SK-N-SH (cell line): ENCODE results near the gene GSTA4. TPM values are rescaled to one million over a fixed set of nuclear protein-coding genes. Genes with fewer than 3 reads are reported as not detected.

Experiments
- CTCF ChIA-PET: fragments of 300-600, 350-600 bp; formaldehyde crosslinking; extraction: SDS; loops from one replicate; lab custom pipeline; 2021; lab: Yijun Ruan, JAX
- POLR2A ChIA-PET: fragments of 350-600 bp; sonication (Branson Sonifier 250); formaldehyde crosslinking; extraction: SDS; loops from one replicate; lab custom pipeline; 2020; ENCODE audit warnings: antibody characterized with exemption, inconsistent platforms; lab: Yijun Ruan, JAX
- DNase-seq: peaks from one replicate; pipeline ENCODE4 v3.0.0; 2012
- H2AFZ ChIP-seq: fragments of 200-600 bp; sonication (generic); 2 replicates; pipeline ENCODE4 v1.8.1; 2016; ENCODE audit warnings: antibody characterized with exemption, mild to moderate bottlenecking, low read depth
- H3F3A ChIP-seq: fragments of 200-600 bp; sonication (generic); replicated peaks from 2 replicates; pipeline ENCODE3; 2016; ENCODE audit warnings: antibody characterized with exemption, mild to moderate bottlenecking; ENCODE audit not compliant: insufficient read depth
- H3K27ac ChIP-seq, 2 experiments: fragments of 200-500 bp in 1 of 2; fragments of 200-600 bp in 1 of 2; sonication (Bioruptor generic) in 1 of 2; sonication (generic), shearing (Covaris generic) in 1 of 2; 2 replicates each; pipeline versions ENCODE4 v1.5.1 to v1.6.1; 2014 to 2016; ENCODE audit warnings: low read depth in 2 of 2, inconsistent platforms in 1 of 2, low read length in 1 of 2, mild to moderate bottlenecking in 1 of 2, mixed read lengths in 1 of 2
- H3K27me3 ChIP-seq: fragments of 200-600 bp; sonication (generic), shearing (Covaris generic); 2 replicates; pipeline ENCODE4 v1.6.1; 2016; ENCODE audit warnings: mixed run types; ENCODE audit not compliant: insufficient read depth
- H3K36me3 ChIP-seq, 2 experiments: fragments of 200-500 bp in 1 of 2; fragments of 200-600 bp in 1 of 2; sonication (Bioruptor generic) in 1 of 2; sonication (generic) in 1 of 2; replicated peaks in 1 of 2; 2 replicates each; pipeline versions ENCODE3 to v1.5.1; 2014 to 2016; ENCODE audit warnings: low read length in 1 of 2, mild to moderate bottlenecking in 1 of 2; ENCODE audit not compliant: insufficient read depth in 2 of 2, control insufficient read depth in 1 of 2
- H3K4me1 ChIP-seq, 2 experiments: fragments of 200-500 bp in 1 of 2; fragments of 200-600 bp in 1 of 2; sonication (Bioruptor generic) in 1 of 2; sonication (generic), shearing (Covaris generic) in 1 of 2; 2 replicates each; pipeline versions ENCODE4 v1.5.1 to v1.6.1; 2014 to 2016; ENCODE audit warnings: low read depth in 1 of 2, low read length in 1 of 2, mixed run types in 1 of 2; ENCODE audit not compliant: insufficient read depth in 2 of 2, control insufficient read depth in 1 of 2
- H3K4me2 ChIP-seq: fragments of 200-600 bp; sonication (generic), shearing (Covaris generic); 2 replicates; pipeline ENCODE4 v1.6.1; 2017; ENCODE audit warnings: mixed run types
- H3K4me3 ChIP-seq, 2 experiments: fragments of 200-500 bp in 1 of 2; fragments of 200-600 bp in 1 of 2; sonication (Bioruptor generic) in 1 of 2; sonication (generic), shearing (Covaris generic) in 1 of 2; 2 replicates each; pipeline versions ENCODE4 v1.5.1 to v1.8.1; 2014 to 2016; ENCODE audit warnings: low read depth in 2 of 2, inconsistent platforms in 1 of 2, low read length in 1 of 2, mild to moderate bottlenecking in 1 of 2, mixed read lengths in 1 of 2, moderate library complexity in 1 of 2
- H3K79me2 ChIP-seq: fragments of 200-600 bp; sonication (generic); 2 replicates; pipeline ENCODE4 v1.8.1; 2017; ENCODE audit warnings: mild to moderate bottlenecking; ENCODE audit not compliant: insufficient read depth
- H3K9ac ChIP-seq: fragments of 200-600 bp; sonication (generic); 2 replicates; pipeline ENCODE4 v1.6.1; 2017; ENCODE audit warnings: mixed run types
- H3K9me2 ChIP-seq: fragments of 200-600 bp; sonication (generic); 2 replicates; pipeline ENCODE4 v1.6.1; 2017; ENCODE audit warnings: mixed run types
- H3K9me3 ChIP-seq: fragments of 200-600 bp; sonication (generic); 2 replicates; pipeline ENCODE4 v1.6.1; 2017; ENCODE audit warnings: mixed run types, mild to moderate bottlenecking, moderate library complexity
- H4K20me1 ChIP-seq: fragments of 200-600 bp; sonication (generic); 2 replicates; pipeline ENCODE4 v1.6.1; 2017; ENCODE audit warnings: mild to moderate bottlenecking, mixed run types; ENCODE audit not compliant: insufficient read depth
- CTCF ChIP-seq: fragments of 200-600 bp; sonication (generic); IDR thresholded peaks from 2 replicates; pipeline ENCODE4 v1.6.1; 2017; ENCODE audit warnings: antibody characterized with exemption, mild to moderate bottlenecking, moderate library complexity
- EP300 ChIP-seq, 2 experiments: IDR thresholded peaks; 2 replicates each; pipeline versions ENCODE4 v1.4.0 to v1.6.1; 2012; ENCODE audit warnings: borderline replicate concordance in 1 of 2, low read depth in 1 of 2, low read length in 1 of 2
- EZH2phosphoT487 ChIP-seq: fragments of 200-600 bp; sonication (generic); IDR thresholded peaks from 2 replicates; pipeline ENCODE4 v1.6.1; 2017; ENCODE audit warnings: low read depth, mixed run types, mild to moderate bottlenecking, antibody characterized with exemption, moderate library complexity, borderline replicate concordance
- FOXM1 ChIP-seq: IDR thresholded peaks from 2 replicates; pipeline ENCODE4 v1.4.0; 2012; ENCODE audit warnings: low read depth, mild to moderate bottlenecking
- GABPA ChIP-seq: IDR thresholded peaks from 2 replicates; pipeline ENCODE4 v1.4.0; 2012; ENCODE audit warnings: low read depth, mild to moderate bottlenecking
- GATA2 ChIP-seq: sonication (generic); formaldehyde crosslinking; IDR thresholded peaks from 2 replicates; pipeline ENCODE4 v1.5.0; 2020; ENCODE audit warnings: mild to moderate bottlenecking, missing genetic modification reagents
- JUND ChIP-seq: IDR thresholded peaks from 2 replicates; pipeline ENCODE4 v1.4.0; 2012
- MAX ChIP-seq: IDR thresholded peaks from 2 replicates; pipeline ENCODE4 v1.4.0; 2012; ENCODE audit warnings: low read depth
- NFIC ChIP-seq: IDR thresholded peaks from 2 replicates; pipeline ENCODE4 v1.4.0; 2012; ENCODE audit warnings: borderline replicate concordance
- RCOR1 ChIP-seq: fragments of 150-350 bp; IDR thresholded peaks from 2 replicates; pipeline ENCODE4 v1.6.1; 2017; ENCODE audit warnings: antibody characterized with exemption, low read length
- REST ChIP-seq: IDR thresholded peaks from 2 replicates; pipeline ENCODE4 v1.6.1; 2012; ENCODE audit warnings: mild to moderate bottlenecking, low read depth, low read length, moderate library complexity
- TAF1 ChIP-seq: IDR thresholded peaks from 2 replicates; pipeline ENCODE4 v1.6.1; 2012; ENCODE audit warnings: low read depth, mild to moderate bottlenecking, low read length, moderate library complexity, borderline replicate concordance
- USF1 ChIP-seq: IDR thresholded peaks from 2 replicates; pipeline ENCODE4 v1.4.0; 2012; ENCODE audit warnings: low read depth, borderline replicate concordance
- USF2 ChIP-seq: fragments of 150-350 bp; IDR thresholded peaks from 2 replicates; pipeline ENCODE4 v1.6.1; 2017; ENCODE audit warnings: antibody characterized with exemption, low read length, low read depth, borderline replicate concordance
- YY1 ChIP-seq: IDR thresholded peaks from 2 replicates; pipeline ENCODE4 v1.4.0; 2012; ENCODE audit warnings: low read depth, mild to moderate bottlenecking
- WGBS: methylation state at CpG from one replicate; pipeline ENCODE4 v1.1.6; 2017; ENCODE audit warnings: low lambda C conversion rate; 5-methylcytosine and 5-hydroxymethylcytosine counted together
- polyA plus RNA-seq, 3 experiments: library from polyadenylated mRNA; depleted of rRNA; stranded (reverse); fragments of >200 nt; gene quantifications; 2 replicates each; pipeline ENCODE4 v1.2.3, GENCODE V29; 2012

GSTA4 gene
- polyA plus RNA-seq, 1 of the 3 experiments (the other 2 are of a cell fraction), result 28.3 TPM

GRCh38 chr6:52955871-52956270 is 39.2 kb downstream of the GSTA4 start:
- Histone ChIP-seq H3K4me3 (no peak overlapping the region), H3K9me2 (no peaks in the 10 kb centered on the region), H3K4me1 (no peaks in the 10 kb centered on the region), H3K4me2 (no peak overlapping the region), H3K9ac (no peak overlapping the region), H3K27me3 (no peaks in the 10 kb centered on the region), H3K9me3 (no peaks in the 10 kb centered on the region), H3F3A (no peaks in the 10 kb centered on the region), H4K20me1 (no peaks in the 10 kb centered on the region), H2AFZ (no peak overlapping the region), H3K36me3 (no peaks in the 10 kb centered on the region), H3K27ac (no peak overlapping the region), H3K79me2 (no peaks in the 10 kb centered on the region)
- TF ChIP-seq FOXM1 (no peak), RCOR1 (no peak), GATA2 (no peak), GABPA (no peak), REST (no peak), MAX (no peak), TAF1 (no peak), EZH2phosphoT487 (no peak), USF2 (no peak), EP300 (IDR thresholded peaks at IDR 0.05; ENCODE audit: borderline replicate concordance in 1 of 2, low read depth in 1 of 2, low read length in 1 of 2) (no peak), JUND (no peak), CTCF (no peak), NFIC (no peak), USF1 (no peak), YY1 (no peak)
- no peak for DNase-seq
- ChIA-PET POLR2A (no interaction called here), CTCF (interaction anchor here (0.6 to 0.7 kb wide), 2 partner anchors 39 to 97 kb away, joined by 3 to 4 read pairs; no protein-coding TSS in a partner anchor)
- WGBS, result 83% methylated on average over 7 of the region's 7 CpGs
